ENCODE measurements around the gene MEX3B. TPM values are rescaled to one million over a fixed set of nuclear protein-coding genes. Genes with fewer than 3 reads are reported as not detected.
"Not testable (repeated sequence)": the region's sequence is repeated elsewhere in the genome, so short reads cannot be mapped to it uniquely, and the experiment has no call there.

Gene MEX3B
- total RNA-seq, 1 experiment from 2014 or later = not detected

DNA sequence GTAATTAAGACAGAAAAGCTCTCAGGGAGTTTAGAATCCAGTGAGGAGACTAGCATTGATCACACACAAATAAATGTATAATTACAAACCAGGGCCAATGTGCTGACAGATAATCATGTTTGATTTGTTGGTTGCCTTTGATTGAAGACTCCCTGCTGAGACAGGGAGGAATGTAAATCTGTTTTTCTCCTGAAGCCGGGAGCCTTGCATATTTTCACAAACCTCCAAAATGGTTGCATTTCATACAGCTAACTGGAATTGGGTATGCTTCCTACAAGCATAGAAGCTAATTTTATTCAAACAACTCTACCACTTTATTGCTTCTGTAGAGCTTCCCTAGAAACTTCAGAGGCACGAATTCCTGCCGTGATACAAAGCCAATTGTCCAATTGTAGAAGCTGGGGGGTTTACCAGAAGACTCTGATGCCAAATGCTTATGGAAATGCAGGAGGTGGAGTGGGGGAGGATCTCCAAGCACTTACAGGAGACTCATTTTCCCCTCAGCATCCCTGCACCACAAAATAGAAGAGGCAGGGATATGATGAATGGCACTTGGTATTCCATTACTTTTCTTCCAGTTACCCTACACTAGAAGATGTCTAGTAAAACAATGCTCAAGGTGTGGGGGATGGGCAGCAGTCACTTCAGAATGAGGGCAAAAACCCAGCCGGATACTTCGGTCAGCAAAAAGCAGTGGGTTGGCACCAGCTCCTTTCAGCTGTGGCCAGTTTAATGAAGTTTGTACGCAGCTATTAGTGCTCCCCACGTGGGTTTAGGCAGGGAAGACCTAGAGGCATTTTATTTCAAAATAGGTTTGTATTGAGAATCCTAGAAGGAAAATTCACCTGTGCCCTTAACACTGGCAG is 11.4 kb upstream of the MEX3B start:
- in situ Hi-C loops (cut with HindIII; ENCODE audit: low sequenced_read_pairs) = no loop called here

DNA sequence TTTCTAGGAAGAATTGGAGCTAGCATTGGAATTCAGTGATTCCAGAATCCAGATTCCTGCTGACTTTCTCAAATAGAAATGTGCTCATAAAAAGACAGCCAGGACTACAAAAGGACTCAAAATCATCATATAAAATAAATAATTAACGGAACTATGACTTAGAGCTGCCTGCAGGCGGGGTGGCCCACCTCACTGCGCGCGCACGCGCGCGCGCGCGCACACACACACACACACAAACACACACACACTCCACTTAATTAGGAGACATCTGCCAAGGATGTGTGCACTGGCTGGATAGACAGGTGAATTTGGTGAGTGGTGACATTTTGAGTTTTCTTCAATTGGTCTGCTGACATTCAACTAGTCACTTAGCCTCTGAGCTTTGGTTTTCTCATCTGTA is 6.9 kb upstream of the MEX3B start:
- in situ Hi-C loops (cut with HindIII; ENCODE audit: low sequenced_read_pairs) = no loop called here
- DNase-seq (ENCODE audit: low spot score) = no peak

More for the DNA sequence above, 11.4 kb upstream of the MEX3B start:
- no peak for DNase-seq (ENCODE audit: low spot score)

DNA sequence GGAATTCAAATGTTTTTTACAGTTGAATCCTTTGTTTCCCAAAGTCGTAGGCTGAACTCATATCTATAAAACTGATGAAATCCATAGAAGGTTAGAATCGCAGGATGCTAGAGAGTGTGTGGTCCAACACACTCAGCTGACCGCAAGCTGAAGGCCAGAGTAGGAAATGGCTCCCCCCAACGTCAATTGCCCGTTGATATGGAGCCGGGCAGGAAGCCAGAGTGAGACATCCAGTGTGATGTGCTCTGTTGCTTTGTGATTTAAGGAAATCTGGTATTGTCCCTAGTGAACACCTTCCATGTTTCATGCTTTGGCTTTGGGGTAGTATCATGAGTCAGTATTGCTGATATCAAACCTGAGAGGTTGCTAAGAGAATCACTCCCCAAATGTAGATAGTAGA is 5.8 kb upstream of the MEX3B start:
- in situ Hi-C loops (cut with HindIII; ENCODE audit: low sequenced_read_pairs) = no loop called here

DNA sequence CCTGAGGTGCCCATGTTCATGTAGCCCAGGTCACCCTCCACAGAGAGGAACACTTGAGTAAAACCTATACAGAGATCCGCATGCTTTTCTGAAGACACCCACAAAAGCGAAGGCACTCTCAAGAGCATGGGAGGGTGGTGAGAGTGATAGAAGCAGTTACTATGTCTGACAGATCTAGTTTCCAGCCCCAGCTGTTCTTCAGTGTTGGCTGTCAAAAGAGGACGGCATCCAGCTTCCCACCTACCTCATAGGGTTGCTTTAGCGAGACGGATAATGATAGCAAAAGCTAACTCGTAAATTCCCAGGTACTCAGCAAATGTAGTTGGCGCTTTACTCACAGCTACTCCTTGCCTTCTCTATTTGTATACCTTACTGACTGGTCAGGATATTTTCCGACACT is 3.0 kb upstream of the MEX3B start:
- in situ Hi-C loops (cut with HindIII; ENCODE audit: low sequenced_read_pairs) = no loop called here
- DNase-seq (ENCODE audit: low spot score) = peak; percentile 6

More for the DNA sequence above, 5.8 kb upstream of the MEX3B start:
- DNase-seq (ENCODE audit: low spot score) = no peak

DNA sequence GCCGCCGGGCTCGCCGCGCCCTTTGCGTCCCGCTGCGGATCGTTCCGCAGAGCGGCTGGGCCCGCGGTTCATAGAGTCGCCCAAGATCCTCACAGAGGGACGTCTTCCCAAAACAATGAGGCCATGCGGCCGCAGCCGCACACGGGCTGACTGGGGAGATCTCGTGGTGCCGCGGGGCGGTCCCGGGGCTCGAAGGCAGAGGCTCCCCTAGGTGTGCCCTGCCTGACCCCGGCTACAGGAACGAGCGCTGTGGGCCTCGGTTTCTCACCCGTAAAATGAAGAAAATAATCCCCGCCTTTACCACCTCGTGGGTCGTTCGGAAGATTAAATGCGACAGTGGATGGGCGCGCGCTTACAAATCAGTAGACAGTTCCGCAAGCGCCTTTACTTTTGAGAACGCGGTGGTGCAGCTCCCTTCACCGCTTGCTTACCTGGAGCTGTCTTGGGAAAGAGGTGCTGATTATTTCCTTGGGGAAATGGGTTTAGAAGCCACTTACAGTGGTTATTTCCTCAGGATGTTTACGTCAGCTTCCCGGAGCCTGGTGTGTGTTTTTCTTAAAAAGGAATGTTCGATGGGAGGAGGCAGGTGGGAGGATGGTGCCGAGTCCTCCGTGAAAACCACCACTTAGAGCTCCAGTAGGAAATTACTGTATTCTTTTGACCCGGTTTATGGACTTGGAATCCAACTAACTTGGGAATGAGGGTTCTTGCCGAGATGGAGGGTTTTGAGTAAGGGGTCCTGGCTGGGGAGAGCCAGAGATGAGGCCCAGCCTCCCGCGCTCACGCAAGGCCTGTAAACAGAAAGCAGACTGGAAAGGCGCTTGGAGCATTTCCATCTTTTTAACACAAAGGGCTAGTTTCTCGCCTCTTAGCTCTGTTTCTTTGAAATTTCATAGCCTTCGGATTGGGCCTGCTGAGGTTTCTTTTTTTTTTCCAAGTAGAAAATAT is 1.9 kb upstream of the MEX3B start:
- DNase-seq (ENCODE audit: low spot score) = peak; percentile 41
- in situ Hi-C loops (cut with HindIII; ENCODE audit: low sequenced_read_pairs) = no loop called here

DNA sequence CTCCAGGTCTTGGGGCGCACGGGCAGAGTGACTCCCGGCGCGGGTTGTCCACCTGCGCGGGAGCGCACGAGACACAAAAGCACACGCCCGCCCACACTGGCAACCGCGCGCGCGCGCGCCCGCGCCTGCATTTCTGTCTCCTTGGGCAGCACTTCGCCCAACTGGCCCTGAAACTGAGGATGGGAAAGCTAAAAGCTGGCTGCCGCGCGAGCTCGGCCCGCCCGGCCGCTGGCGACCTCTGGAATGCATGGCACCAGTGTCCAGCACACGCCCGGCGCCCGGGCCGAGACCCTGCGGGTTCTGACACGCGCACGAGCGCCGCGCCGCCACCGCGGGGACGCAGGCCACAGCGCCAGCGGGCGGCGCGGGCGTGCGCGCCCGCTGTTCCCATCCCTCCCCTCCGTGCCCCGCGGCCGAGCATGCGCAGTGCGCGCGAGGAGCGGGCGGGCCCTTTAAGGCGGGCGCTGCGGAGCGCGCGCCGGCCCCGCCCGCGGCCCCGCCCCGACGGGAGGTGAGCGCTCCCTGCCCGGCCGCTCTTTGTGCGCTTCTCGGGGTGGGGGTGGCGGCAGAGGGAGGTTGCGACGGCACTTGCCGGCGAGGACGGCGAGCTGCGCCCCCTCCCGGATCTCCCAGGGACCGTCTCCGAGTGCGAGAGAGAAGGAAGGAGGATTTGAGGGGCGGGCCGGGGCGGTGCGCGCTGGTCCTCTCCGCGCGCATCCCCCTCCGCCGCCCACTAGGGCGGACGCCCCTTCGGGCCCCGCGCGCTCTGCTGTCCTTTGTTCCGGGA is 1.0 kb upstream of the MEX3B start:
- DNase-seq (ENCODE audit: low spot score) = peak; percentile 85
- in situ Hi-C loops (cut with HindIII; ENCODE audit: low sequenced_read_pairs) = no loop called here

DNA sequence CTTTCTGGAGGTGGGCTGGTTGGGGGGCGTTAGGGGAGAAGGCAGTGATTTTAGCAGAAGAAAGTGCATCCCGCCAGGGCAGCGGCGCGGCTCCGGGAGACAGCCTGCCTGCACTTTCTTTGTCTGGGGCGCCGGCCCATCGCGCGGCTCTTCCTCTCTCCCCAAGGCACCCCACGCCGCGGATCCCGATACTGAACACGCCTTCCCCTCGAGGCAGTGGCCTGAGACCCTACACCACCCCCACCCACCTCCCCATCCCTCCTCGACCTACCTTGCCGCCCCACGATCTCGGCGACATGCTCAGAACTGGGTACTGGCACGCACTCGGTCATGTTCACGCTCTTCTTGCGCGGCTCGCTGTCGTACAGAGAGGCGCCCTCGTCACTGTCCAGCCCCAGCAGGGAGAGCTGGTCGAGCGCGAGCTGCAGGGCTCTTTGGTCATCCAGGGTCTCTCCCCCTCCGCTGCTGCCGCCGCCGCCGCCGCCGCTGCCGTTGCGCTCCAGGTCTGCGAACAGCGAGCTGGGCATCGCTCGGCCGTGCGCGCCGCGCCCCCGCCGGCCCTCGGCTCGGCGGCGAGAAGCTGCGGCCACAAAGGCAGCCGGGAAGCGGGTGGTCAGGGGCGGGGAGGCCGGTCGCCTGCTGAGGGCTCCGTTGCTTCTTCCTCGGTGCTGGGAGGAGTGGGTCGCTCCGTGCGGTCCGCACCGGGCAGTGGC is 483 bp downstream of the MEX3B start:
- in situ Hi-C loops (cut with HindIII; ENCODE audit: low sequenced_read_pairs) = no loop called here
- peak; percentile 60 for DNase-seq (ENCODE audit: low spot score)

DNA sequence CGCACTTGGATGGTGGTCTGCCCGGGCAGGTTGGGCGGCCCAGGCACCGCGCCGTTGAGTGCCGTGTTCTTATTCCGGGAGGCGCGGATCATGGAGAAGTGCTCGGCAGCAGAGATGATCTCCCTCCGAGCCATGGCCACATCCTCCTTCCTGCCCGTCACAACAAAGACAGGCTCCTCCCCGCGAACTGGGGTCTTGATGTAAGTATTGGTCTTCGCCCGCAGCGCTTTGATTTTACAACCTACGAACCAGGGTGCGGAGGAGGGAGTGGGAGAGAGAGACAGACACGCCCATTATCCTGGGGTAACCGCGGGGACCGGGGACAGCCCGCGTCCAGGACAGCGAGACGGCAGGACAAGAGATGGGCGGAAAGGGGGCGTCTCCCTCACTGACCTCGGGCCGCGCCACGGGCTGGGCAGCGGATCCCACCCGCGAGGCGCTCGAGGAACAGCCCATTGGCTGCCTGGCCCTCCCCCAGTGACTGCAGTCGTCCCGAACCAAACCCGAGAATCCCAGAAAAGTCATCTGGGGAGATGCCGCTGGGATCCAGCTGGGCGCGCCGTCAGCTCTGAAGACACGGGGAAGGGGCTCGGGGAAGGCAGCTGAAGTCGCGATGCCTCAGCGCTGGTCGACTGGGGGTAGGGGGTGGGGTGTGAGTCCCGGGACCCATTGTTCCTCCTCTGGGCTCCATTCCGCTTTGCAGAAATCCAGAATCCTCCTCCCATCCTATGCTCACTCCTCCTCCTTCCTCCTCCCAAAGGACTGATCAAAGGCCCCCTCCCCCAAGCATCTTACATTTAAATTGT is 1.2 kb downstream of the MEX3B start:
- peak; percentile 43 for DNase-seq (ENCODE audit: low spot score)
- in situ Hi-C loops (cut with HindIII; ENCODE audit: low sequenced_read_pairs) = no loop called here

DNA sequence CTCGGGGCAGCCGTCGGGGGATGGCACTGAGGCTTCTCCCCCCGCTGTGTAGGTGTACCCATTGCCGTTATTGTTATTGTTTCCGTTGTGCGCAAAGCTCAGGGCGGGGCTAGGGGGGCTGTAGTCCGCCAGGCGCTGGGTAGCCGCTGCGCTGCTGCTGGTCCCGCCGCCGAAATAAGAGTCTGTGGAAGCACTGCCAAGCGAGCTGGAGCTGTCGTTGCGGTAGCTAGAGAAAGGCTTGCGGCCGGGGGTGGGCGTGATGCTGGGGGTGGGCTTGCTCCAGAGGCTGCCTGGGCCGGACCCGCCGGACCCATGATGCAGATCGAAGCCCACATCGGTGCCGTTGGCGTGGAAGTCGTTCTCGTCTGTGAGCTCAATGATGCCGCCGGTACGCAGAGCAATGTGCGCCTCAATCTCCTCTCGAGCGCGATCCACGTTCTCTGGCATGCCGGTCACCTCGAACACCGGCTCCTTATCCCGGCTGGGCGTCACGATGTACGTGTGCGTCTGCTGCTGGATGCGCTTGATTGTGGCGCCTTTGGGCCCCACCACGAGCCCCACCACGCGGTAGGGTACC is 1.9 kb downstream of the MEX3B start:
- DNase-seq (ENCODE audit: low spot score) = no peak
- in situ Hi-C loops (cut with HindIII; ENCODE audit: low sequenced_read_pairs) = no loop called here

DNA sequence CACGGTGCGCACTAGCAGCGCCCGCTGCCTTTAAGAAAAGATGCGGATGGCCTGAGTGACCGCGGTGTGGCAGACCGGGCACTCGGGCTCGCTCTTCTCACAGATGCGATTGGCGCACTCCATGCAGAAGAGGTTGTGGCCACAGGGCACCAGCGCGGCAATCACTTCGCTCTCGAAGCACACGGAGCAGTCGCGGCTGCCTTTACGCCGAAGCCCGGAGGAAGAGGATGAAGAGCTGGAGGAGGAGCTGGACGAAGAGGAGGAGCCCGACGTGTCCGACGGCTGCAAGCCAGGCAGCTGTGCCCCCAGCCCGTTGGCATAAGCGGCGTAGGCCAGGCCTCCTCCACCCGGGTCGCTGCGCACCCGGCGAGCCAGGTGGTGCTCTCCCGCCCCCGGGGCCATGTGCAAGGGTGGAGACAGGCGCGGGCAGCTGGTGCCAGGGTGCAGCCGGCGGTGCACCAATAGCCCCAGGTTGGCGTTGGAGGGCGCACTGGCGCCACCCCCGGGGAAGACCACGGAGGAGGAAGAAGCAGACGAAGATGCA is 2.6 kb downstream of the MEX3B start:
- in situ Hi-C loops (cut with HindIII; ENCODE audit: low sequenced_read_pairs) = no loop called here
- DNase-seq (ENCODE audit: low spot score) = peak; percentile 31

DNA sequence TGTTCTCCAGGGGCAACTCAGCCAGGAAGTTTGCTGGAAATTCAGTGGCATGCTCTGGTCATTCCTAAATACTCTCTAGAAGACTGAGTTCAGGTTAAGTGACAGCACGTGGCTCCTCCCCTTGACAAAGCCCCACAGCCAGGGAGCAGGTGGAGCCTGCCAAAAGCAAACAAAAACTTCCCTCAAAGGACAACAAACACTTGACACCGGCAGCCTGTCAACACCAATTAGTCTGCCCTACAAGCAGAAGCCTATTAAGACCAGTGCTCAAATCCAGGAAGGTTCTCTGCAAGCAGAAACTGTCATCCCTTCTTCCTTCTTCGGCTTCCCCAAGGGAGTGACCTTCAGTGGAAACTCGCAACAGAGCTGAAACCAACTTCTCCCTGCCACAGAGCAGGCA is 5.0 kb downstream of the MEX3B start:
- in situ Hi-C loops (cut with HindIII; ENCODE audit: low sequenced_read_pairs) = no loop called here
- no peak for DNase-seq (ENCODE audit: low spot score)

DNA sequence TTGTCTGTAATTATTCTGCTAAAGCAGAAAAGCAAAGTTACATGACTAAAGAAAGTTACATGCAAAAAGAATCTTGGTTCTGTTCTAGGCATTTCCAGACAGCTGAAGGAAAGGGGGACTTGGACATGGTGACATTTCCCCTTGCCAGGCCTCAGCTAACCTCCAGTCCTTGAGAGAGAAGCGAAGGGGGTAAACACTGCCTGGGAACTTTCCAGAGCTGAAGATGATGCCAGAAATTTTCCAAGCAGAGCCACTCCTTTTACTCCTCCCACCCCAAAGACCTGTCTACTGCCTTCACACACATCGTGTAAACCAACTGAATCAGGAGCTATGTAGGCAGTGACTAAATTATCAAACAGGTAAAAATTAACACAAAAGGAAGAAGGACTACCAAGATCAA is 5.4 kb downstream of the MEX3B start:
- DNase-seq (ENCODE audit: low spot score) = no peak
- in situ Hi-C loops (cut with HindIII; ENCODE audit: low sequenced_read_pairs) = no loop called here

DNA sequence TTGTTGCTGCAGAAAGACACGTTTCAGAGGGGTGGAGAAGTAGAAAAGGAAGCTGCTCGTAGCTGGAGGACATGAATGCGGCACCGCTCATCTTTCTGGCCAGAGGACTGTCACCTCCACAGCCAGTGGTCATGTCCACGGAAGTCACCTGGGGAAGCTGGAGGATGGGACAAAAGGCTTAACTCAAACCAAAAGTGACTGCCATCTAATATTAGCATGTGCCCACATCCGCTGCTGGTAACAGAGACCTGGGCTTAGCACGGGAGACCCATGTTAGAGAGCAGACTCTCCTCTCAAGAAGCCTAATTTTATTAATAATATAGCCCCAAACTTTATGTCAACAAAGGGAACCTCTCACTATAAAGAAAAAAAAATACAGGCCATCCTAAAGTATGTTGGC is 5.9 kb downstream of the MEX3B start:
- DNase-seq (ENCODE audit: low spot score) = no peak
- in situ Hi-C loops (cut with HindIII; ENCODE audit: low sequenced_read_pairs) = no loop called here

DNA sequence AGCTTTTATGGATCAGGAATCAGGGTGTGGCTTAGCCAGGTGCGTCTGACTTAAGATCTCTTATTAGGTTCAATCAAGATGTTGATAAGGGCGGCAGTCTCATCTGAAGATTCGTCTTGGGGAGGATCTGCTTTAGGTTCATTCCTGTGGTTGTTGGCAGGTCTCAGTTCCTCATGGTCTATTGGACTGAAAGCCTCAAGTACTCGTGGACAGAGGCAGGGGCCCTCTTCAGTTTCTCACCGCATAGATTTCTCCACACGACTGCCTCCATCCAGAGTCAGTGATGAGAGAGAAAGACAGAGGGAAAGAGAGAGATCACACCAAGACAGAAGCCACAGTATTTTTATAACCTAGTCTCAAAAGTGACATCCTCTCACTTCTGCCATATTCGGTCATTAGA is 9.4 kb downstream of the MEX3B start:
- DNase-seq (ENCODE audit: low spot score) = no peak
- in situ Hi-C loops (cut with HindIII; ENCODE audit: low sequenced_read_pairs) = no loop called here

DNA sequence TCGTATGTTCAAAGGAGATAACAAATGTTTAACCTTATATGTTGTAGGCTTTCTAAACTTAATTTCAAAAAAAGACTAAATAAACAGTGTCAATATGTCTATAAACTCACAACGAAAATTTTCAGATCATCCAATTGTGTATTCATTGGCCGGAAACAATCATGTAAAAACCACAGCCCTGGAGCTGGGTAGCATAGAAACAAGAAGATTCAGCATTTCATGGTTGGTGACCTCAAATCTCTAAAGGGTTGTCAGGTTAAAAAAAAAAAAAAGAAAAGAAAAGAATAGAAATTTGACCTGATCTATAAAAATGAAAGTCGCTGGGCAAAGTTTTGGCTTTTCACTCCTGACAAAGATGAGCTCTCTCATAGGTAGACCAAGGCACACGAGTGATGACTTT is 13.9 kb downstream of the MEX3B start:
- DNase-seq (ENCODE audit: low spot score) = no peak
- in situ Hi-C loops (cut with HindIII; ENCODE audit: low sequenced_read_pairs) = no loop called here

DNA sequence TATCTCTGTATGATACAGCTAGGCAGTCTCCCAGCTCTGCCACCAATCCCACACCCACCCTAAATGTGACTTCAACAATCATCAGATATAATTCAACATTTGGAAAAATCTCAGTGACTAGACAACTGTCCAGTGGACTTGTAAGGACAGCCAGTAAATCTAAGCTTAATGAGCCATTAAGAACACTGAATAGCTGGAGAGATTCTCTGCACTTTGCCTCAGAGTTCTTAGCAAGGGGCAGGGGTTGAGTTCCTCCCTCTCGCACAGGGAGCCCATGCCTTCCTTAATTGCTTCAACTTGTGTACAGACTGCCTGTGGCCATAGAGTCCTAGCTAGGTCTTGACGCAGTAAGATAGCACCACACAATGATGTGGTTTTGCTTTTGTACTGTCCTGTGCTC is 15.6 kb downstream of the MEX3B start:
- DNase-seq (ENCODE audit: low spot score) = no peak
- in situ Hi-C loops (cut with HindIII; ENCODE audit: low sequenced_read_pairs) = no loop called here

DNA sequence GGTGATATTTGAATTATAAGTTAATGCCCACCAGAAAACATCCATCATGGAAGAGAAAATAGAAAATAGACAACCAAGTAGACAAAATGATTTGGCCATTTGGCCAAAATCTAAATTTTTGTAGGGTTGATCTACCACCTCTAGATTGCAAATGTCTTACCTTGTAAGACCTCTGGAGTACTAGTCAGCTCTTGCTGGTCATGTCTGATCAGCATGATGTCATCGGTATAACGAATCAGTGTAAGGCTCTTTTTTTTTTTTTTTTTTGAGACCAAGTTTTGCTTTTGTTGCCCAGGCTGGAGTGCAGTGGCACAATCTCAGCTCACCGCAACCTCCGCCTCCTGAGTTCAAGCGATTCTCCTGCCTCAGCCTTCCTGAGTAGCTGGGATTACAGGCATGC is 17.7 kb downstream of the MEX3B start:
- in situ Hi-C loops (cut with HindIII; ENCODE audit: low sequenced_read_pairs); DNase-seq (ENCODE audit: low spot score): not testable (repeated sequence)

Measured in G401 (cell line).